GM12878 (cell line): Measurements from ENCODE around the gene DDIT3. TPM values are rescaled to one million over a fixed set of nuclear protein-coding genes. Genes with fewer than 3 reads are reported as not detected.

Source experiments
- ATAC-seq: fragments of 200-7000 bp; cut with Tn5 transposase; 3 replicates; pipeline ENCODE4 v1.9.1; 2020; ENCODE audit warnings: mild to moderate bottlenecking, moderate library complexity
- BruUV-seq: library from RNA; stranded (reverse); fragments of 400-500 nt; replicated peaks from 2 replicates; lab custom pipeline; 2021; lab: Mats Ljungman, UMichigan
- CTCF ChIA-PET: fragments of 300-600 bp; sonication (Branson Sonifier 250); formaldehyde crosslinking; extraction: SDS; loops from one replicate; lab custom pipeline; 2021; ENCODE audit warnings: inconsistent platforms; lab: Yijun Ruan, JAX
- POLR2A ChIA-PET: fragments of 350-600 bp; formaldehyde crosslinking; extraction: SDS; loops from one replicate; lab custom pipeline; 2021; ENCODE audit warnings: inconsistent platforms; lab: Charles Lee
- RAD21 ChIA-PET: fragments of 300-600 bp; sonication (Branson Sonifier 250); formaldehyde crosslinking; loops from one replicate; lab custom pipeline; 2023; ENCODE audit warnings: antibody characterized with exemption; ENCODE audit not compliant: unreplicated experiment; lab: Charles Lee
- SMC1A ChIA-PET: fragments of 300-600 bp; sonication (Branson Sonifier 250); formaldehyde crosslinking; loops from one replicate; lab custom pipeline; 2023; ENCODE audit not compliant: unreplicated experiment, uncharacterized antibody; lab: Charles Lee
- DNase-seq: peaks from one replicate; pipeline ENCODE4 v3.0.0-alpha.2; 2011; ENCODE audit warnings: low read depth, low spot score
- FAIRE-seq: peaks from 3 replicates; lab custom pipeline; 2011; peaks lifted over from hg19 to GRCh38; lab: Jason Lieb, UNC
- H2AFZ ChIP-seq: 2 replicates; pipeline ENCODE4 v1.6.0; 2011; ENCODE audit warnings: low read depth, low read length, control low read depth; ENCODE audit not compliant: control insufficient read depth
- H3K27ac ChIP-seq: 2 replicates; pipeline ENCODE4 v1.5.1; 2011; ENCODE audit warnings: control low read depth; ENCODE audit not compliant: control insufficient read depth, insufficient read depth
- H3K27me3 ChIP-seq, 2 experiments: replicated peaks in 1 of 2; 2 replicates each; pipeline versions ENCODE4 v1.6.0 to v1.6.1; 2011; ENCODE audit warnings: low read length in 1 of 2; ENCODE audit not compliant: control insufficient read depth in 2 of 2, insufficient read depth in 2 of 2
- H3K36me3 ChIP-seq, 2 experiments: 2 replicates each; pipeline ENCODE4 v1.5.1; 2011; ENCODE audit warnings: low read length in 1 of 2; ENCODE audit not compliant: control insufficient read depth in 2 of 2, insufficient read depth in 2 of 2
- H3K4me1 ChIP-seq: 2 replicates; pipeline ENCODE4 v1.6.1; 2011; ENCODE audit warnings: mild to moderate bottlenecking, low read length, moderate library complexity, mixed read lengths; ENCODE audit not compliant: control insufficient read depth, insufficient read depth
- H3K4me2 ChIP-seq: 2 replicates; pipeline ENCODE4 v1.6.0; 2011; ENCODE audit warnings: control low read depth; ENCODE audit not compliant: control insufficient read depth, insufficient read depth
- H3K4me3 ChIP-seq: fragments of 200-600 bp; sonication (generic); 2 replicates; pipeline ENCODE4 v1.5.1; 2016
- H3K79me2 ChIP-seq: 2 replicates; pipeline ENCODE4 v1.6.0; 2011; ENCODE audit warnings: low read length; ENCODE audit not compliant: control insufficient read depth, insufficient read depth
- H3K9ac ChIP-seq: 2 replicates; pipeline ENCODE4 v1.8.0; 2011; ENCODE audit warnings: low read length, control low read depth, mixed read lengths; ENCODE audit not compliant: control insufficient read depth, insufficient read depth
- H3K9me3 ChIP-seq: replicated peaks from 3 replicates; pipeline ENCODE4 v1.5.1; 2011; ENCODE audit warnings: mild to moderate bottlenecking, low read length; ENCODE audit not compliant: control insufficient read depth, insufficient read depth
- H4K20me1 ChIP-seq: 2 replicates; pipeline ENCODE4 v1.6.0; 2011; ENCODE audit not compliant: control insufficient read depth, insufficient read depth
- BACH1 ChIP-seq: fragments of 450-650 bp; IDR thresholded peaks from 2 replicates; pipeline ENCODE4 v1.6.1; 2017; ENCODE audit warnings: mild to moderate bottlenecking, borderline replicate concordance
- IKZF1 ChIP-seq: fragments of 450-650 bp; conservative IDR thresholded peaks from 2 replicates; pipeline ENCODE4 v1.6.1; 2017; ENCODE audit warnings: antibody characterized with exemption, mild to moderate bottlenecking
- PBX3 ChIP-seq: IDR thresholded peaks from 2 replicates; pipeline ENCODE4 v1.6.1; 2011; ENCODE audit warnings: mild to moderate bottlenecking, low read depth, low read length, moderate library complexity; ENCODE audit not compliant: insufficient replicate concordance
- POLR2AphosphoS5 ChIP-seq: IDR thresholded peaks from 2 replicates; pipeline ENCODE4 v1.6.1; 2011; ENCODE audit warnings: mild to moderate bottlenecking, low read length, inconsistent platforms
- RBBP5 ChIP-seq: fragments of 200-600 bp; sonication (generic); conservative IDR thresholded peaks from 2 replicates; pipeline ENCODE4 v1.6.1; 2016
- REST ChIP-seq: IDR thresholded peaks from 2 replicates; pipeline ENCODE4 v1.6.1; 2012; ENCODE audit warnings: mild to moderate bottlenecking, low read depth, low read length
- SMARCA5 ChIP-seq: fragments of 450-650 bp; IDR thresholded peaks from 2 replicates; pipeline ENCODE4 v1.6.1; 2017; ENCODE audit warnings: mild to moderate bottlenecking
- SUPT20H ChIP-seq: IDR thresholded peaks from 2 replicates; pipeline ENCODE4 v1.6.1; 2011; ENCODE audit warnings: low read depth, mild to moderate bottlenecking, low read length, moderate library complexity, borderline replicate concordance; ENCODE audit not compliant: control insufficient read depth
- WGBS: methylation state at CpG from one replicate; pipeline ENCODE4 v1.1.6; 2016; ENCODE audit warnings: low lambda C conversion rate; ENCODE audit not compliant: insufficient replicate concordance, insufficient coverage; ENCODE audit errors: missing lambda C conversion rate; 5-methylcytosine and 5-hydroxymethylcytosine counted together
- in situ Hi-C: fragments of 300-500 bp; cut with MboI; formaldehyde crosslinking; loops from 9 replicates; pipeline ENCODE4 v1.14.3; 2018; ENCODE audit warnings: mixed read lengths
- intact Hi-C: fragments of 100-400 bp; cut with micrococcal nuclease; formaldehyde crosslinking; loops from one replicate; pipeline ENCODE4 v1.14.2; 2022; ENCODE audit not compliant: unreplicated experiment
- polyA plus RNA-seq, 11 experiments: library from polyadenylated mRNA; depleted of rRNA in 4 of 11; unstranded in 6 of 11; stranded (reverse) in 5 of 11; fragments of >200 nt; fragmentation: Nextera tagmentation in 4 of 11; fragmentation: Illumina TruSeq in 1 of 11; extraction: Ambion mirVana in 4 of 11; extraction: Trizol in 1 of 11; gene quantifications; 1 replicate in 1 of 11; 2 replicates in 10 of 11; pipeline versions ENCODE4 v1.2.1 to v1.2.3, GENCODE V29; 2011 to 2016; ENCODE audit warnings: inconsistent platforms in 2 of 11, missing spikeins in 2 of 11, low read depth in 1 of 11
- total RNA-seq, 4 experiments: library from RNA; depleted of rRNA in 3 of 4; stranded (reverse); fragments of >200 nt in 3 of 4; fragmentation: Illumina TruSeq in 1 of 4; extraction: Trizol in 1 of 4; gene quantifications; 2 replicates each; pipeline versions ENCODE4 v1.2.1 to v1.2.3, GENCODE V29; 2013 to 2021
- TF ChIP-seq, protein P1 (sequence below): fragments of 450-650 bp; formaldehyde crosslinking; IDR thresholded peaks from 2 replicates; pipeline ENCODE4 v1.4.0; 2022; ENCODE audit warnings: mild to moderate bottlenecking, moderate library complexity
- TF ChIP-seq, protein P2 (sequence below): fragments of 450-650 bp; IDR thresholded peaks from 2 replicates; pipeline ENCODE4 v1.6.1; 2017; ENCODE audit warnings: mild to moderate bottlenecking, moderate library complexity

Gene DDIT3
- total and polyA plus RNA-seq, 10 of the 15 experiments (the other 5 are each of a cell fraction or from before 2014, with no cell fraction given) = 9.2 to 28.9 (median 15.5) TPM

DNA sequence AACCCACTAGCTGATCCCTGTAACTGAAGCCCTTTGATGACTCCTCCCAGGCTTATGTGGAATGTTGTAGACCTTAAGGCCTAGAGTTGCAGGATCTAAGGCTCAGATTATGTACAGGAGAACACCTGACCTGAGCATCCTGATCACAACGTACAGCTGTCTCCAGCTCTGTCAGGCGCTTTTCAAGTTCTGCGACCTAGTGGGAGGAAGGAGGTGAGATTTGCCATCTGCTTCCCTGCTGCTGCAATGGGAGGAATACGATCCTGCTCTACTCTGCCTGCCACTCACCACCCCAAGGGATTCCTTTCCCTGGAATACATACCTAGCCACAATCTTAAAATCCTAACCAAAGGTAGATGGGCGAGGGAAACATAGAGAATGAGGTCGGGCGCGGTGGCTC lies 12.8 kb upstream of the DDIT3 start (continued):
- TF ChIP-seq, protein P1, sequence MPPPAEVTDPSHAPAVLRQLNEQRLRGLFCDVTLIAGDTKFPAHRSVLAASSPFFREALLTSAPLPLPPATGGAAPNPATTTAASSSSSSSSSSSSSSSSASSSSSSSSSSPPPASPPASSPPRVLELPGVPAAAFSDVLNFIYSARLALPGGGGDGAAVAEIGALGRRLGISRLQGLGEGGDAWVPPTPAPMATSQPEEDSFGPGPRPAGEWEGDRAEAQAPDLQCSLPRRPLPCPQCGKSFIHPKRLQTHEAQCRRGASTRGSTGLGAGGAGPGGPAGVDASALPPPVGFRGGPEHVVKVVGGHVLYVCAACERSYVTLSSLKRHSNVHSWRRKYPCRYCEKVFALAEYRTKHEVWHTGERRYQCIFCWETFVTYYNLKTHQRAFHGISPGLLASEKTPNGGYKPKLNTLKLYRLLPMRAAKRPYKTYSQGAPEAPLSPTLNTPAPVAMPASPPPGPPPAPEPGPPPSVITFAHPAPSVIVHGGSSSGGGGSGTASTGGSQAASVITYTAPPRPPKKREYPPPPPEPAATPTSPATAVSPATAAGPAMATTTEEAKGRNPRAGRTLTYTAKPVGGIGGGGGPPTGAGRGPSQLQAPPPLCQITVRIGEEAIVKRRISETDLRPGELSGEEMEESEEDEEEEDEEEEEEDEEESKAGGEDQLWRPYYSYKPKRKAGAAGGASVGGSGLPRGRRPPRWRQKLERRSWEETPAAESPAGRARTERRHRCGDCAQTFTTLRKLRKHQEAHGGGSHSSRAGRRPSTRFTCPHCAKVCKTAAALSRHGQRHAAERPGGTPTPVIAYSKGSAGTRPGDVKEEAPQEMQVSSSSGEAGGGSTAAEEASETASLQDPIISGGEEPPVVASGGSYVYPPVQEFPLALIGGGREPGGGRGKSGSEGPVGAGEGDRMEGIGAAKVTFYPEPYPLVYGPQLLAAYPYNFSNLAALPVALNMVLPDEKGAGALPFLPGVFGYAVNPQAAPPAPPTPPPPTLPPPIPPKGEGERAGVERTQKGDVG = no peak
- TF ChIP-seq, protein P2, sequence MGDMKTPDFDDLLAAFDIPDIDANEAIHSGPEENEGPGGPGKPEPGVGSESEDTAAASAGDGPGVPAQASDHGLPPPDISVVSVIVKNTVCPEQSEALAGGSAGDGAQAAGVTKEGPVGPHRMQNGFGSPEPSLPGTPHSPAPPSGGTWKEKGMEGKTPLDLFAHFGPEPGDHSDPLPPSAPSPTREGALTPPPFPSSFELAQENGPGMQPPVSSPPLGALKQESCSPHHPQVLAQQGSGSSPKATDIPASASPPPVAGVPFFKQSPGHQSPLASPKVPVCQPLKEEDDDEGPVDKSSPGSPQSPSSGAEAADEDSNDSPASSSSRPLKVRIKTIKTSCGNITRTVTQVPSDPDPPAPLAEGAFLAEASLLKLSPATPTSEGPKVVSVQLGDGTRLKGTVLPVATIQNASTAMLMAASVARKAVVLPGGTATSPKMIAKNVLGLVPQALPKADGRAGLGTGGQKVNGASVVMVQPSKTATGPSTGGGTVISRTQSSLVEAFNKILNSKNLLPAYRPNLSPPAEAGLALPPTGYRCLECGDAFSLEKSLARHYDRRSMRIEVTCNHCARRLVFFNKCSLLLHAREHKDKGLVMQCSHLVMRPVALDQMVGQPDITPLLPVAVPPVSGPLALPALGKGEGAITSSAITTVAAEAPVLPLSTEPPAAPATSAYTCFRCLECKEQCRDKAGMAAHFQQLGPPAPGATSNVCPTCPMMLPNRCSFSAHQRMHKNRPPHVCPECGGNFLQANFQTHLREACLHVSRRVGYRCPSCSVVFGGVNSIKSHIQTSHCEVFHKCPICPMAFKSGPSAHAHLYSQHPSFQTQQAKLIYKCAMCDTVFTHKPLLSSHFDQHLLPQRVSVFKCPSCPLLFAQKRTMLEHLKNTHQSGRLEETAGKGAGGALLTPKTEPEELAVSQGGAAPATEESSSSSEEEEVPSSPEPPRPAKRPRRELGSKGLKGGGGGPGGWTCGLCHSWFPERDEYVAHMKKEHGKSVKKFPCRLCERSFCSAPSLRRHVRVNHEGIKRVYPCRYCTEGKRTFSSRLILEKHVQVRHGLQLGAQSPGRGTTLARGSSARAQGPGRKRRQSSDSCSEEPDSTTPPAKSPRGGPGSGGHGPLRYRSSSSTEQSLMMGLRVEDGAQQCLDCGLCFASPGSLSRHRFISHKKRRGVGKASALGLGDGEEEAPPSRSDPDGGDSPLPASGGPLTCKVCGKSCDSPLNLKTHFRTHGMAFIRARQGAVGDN = no peak
- TF ChIP-seq BACH1 = no peak
- TF ChIP-seq POLR2AphosphoS5 = no peak

DNA sequence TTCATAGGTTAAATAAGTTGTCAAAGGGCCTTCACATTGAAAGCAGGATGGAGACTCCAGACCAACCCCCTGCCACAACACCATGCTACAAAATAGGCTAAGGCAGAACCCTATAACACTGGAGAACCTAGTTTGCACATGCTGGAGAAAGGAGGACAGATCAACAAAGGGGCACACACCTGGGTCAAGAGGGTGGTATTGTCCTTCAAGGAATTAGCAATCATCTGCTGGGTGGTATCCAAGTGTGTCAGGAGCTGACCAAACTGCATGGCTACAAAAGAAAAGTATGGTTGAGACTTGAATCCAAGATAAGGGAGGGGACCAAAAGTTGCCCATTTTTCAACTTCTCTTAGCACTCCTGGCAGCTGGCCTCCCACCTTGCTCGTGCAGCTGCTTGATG lies 11.5 kb upstream of the DDIT3 start:
- H4K20me1 ChIP-seq = no peaks in the 10 kb centered on the region
- no peaks in the 10 kb centered on the region for H3K27me3 ChIP-seq
- no peak overlapping the region for H3K4me3 ChIP-seq
- H3K9ac ChIP-seq = no peak overlapping the region
- no peak for ATAC-seq
- no peak overlapping the region for H2AFZ ChIP-seq
- no peak overlapping the region for H3K4me2 ChIP-seq
- DNase-seq = no peak
- no peaks in the 10 kb centered on the region for H3K9me3 ChIP-seq
- no TSS peak for BruUV-seq
- H3K27ac ChIP-seq = no peak overlapping the region
- RAD21 ChIA-PET = interaction anchor here (1.2 kb wide), 1 partner anchor 8 kb away, joined by 3 read pairs; no protein-coding TSS in a partner anchor
- SMC1A ChIA-PET = no interaction called here
- WGBS = 56% methylated on average over 1 of the region's 1 CpG
- CTCF ChIA-PET = interaction anchor here (1.4 kb wide), 1 partner anchor 15 kb away, joined by 4 read pairs; no protein-coding TSS in a partner anchor
- intact Hi-C loops (no loop called here), in situ Hi-C loops (no loop called here)
- no peaks in the 10 kb centered on the region for H3K4me1 ChIP-seq
- FAIRE-seq = no peak
- H3K79me2 ChIP-seq = no peaks in the 10 kb centered on the region
- peaks cover 13 to 33% of the 10 kb centered on the region in 2 experiments for H3K36me3 ChIP-seq
- POLR2A ChIA-PET = interaction anchor here (1.2 to 1.3 kb wide), 2 partner anchors 13 to 15 kb away, joined by 3 read pairs; partner anchors contain the start of gene DCTN2
- TF ChIP-seq SMARCA5 (no peak), SUPT20H (no peak), PBX3 (no peak), IKZF1 (no peak), RBBP5 (no peak), REST (no peak)
